GM19463 (cell line): ENCODE results near the gene HCK.

Experiments used
- ATAC-seq: cut with Tn5 transposase; IDR thresholded peaks from one replicate; pipeline ENCODE4 v1.9.1; 2021; ENCODE audit warnings: mild to moderate bottlenecking, moderate library complexity; ENCODE audit not compliant: unreplicated experiment

HCK gene

DNA sequence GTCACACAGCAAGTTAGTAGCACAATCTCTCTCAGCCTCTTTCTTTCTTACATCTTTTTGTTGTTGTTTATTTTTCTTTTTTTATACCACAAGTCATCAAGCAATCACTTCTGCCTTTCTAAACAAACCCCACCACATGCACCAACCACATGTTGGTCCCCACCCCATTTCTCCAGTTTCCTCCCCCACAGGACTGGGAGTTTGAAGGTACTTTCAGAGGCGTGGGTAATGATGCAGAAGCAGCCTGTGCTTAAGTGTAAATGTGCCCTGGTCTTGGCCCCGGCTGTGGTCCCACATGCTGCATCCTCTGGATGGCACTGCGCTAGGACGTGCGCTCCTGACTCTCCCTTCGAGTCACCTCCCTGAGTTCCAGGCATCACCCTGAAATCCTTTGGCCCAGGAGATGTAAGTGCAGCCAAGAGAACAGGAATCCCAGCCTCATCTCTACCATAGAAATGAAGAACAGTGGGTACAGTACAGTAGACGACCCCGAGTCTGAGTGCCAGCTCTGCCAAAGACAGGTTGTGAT, 5.7 kb downstream of the HCK start:
- no peak for ATAC-seq

DNA sequence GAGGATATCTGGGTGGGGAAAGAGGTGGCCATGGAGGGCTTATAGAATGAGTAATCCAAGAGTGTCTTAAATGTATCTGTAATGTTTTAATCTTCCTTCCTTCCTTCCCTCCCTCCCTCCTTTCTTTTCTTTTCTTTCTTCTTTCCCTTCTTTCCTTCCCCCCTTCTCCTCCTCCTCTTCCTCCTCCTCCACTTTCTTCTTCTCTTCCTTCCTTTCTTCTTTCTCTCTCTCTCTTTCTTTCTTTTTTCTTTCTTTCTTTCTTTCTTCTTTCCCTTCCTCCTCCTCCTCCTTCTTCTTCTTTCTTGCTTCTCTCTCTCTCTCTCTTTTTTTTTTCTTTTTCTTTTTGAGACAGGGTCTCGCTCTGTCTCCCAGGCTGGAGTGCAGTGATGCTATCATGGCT, 7.1 kb downstream of the HCK start:
- ATAC-seq, result no peak

DNA sequence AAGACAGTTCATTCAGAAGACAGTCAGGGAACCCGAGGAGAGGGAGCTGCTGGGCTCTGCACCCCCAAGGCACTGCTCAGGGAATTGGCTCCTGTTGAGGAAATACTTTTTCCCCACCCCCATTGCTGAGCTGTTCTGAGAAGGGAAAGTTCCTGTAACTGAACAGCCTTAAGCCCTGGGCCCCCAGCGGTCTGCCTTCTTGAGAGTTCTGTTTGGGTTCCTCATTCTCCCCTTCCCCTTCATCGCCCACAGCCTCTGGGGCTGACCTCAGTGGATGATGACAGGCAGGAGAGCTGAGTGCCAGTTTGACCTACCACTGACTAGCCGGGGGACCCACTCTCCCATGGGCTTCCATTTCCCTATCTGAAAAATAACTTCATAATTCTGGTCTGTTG, 10.7 kb downstream of the HCK start:
- ATAC-seq, result no peak

DNA sequence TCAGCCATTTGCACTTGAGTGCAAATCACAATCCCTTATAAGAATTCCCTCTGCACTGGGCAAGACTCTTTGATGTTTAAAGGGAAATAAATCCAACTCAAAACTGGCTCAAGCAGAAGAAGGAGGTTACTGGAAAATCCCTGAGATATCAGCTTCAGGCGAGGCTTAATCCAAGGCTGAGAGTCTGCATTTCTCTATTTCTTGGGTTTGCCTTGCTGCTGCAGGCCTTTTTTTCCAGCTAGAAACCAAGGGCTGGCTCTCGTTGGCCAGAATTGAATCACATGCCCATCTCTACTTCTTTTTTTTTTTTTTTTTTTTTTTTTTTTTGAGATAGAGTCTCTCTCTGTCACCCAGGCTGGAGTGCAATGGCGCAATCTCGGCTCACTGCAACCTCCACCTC, 11.7 kb downstream of the HCK start:
- no peak for ATAC-seq

DNA sequence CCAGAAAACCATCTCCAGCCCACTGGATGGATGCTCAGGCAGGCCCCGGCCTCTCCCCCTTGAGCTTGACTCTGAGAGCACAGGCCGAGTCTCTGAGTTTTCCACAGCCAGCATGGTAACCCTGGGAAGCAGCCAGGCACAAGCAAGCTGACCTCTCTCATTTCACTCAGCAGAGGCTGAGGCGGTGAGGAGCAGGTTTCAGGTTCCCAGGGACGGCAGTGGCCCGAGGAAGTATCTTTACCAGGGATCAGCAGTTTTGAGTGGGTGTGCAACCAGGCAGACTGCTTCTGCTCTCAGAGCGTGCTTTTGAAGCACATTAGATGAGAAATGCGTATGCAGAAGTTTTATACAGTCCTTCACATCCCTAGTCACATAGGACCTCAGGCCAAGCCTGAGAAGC, 12.6 kb downstream of the HCK start:
- no peak for ATAC-seq

DNA sequence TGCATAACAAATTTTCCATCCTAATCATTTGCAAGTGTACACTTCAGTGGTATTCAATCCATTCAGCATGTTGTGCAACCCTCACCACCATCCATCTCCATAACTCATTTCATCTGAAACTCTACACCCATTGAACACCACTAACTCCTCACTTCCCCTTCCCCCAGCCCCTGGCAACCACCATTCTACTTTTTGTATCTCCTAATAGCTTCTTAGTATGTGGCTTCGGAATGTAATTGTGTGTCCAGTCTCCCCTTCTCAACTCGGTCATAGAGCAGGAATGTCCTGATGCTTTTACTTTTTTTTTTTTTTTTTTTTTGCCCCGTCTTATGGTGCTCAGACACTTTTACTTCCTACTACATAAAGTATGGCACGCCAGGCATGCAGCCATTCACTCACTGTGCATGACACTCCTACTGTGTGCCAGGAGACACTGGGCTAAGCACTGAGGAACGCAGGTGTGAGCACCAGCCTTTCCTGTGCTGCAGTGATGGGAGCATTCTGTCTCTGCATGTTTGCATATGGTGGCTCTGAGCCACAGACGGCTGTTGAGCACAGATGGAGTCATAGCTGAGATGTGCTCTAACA, 15.3 kb downstream of the HCK start:
- ATAC-seq, result no peak

DNA sequence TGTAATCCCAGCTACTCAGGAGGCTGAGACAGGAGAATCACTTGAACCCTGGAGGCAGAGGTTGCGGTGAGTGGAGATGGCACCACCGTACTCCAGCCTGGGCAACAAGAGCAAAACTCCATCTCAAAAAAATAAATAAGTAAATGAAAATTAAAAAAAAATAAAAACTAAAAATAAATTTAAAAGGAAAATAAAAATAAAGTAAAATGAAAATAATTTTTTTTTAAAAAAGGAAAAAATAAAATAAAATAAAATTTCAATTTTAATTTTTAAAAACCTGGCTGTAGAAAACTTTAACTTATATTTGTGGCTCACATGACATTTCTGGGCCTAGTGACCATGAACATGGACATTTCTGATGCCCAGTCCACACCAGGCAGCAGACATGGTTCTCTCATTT, 16.1 kb downstream of the HCK start:
- ATAC-seq, result no peak

DNA sequence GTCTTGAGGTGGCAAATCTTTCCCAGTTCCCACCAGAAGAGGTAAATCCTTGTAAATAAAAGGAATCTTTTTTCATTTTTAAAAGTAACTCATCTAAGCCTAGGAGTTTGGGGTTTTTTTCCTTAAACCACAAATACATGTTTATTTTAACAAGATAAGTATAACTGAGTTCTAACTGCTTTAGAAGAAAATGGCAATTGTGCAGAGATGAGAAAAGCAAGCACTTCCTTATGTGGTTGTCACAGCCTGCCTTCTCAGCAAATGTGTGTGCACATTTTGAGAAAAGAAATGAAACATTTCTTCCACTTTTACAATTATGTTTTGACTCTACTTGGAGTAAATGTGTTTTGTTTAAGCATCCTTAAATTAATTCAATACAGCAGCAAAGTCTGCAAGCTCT, 17.7 kb downstream of the HCK start:
- no peak for ATAC-seq

DNA sequence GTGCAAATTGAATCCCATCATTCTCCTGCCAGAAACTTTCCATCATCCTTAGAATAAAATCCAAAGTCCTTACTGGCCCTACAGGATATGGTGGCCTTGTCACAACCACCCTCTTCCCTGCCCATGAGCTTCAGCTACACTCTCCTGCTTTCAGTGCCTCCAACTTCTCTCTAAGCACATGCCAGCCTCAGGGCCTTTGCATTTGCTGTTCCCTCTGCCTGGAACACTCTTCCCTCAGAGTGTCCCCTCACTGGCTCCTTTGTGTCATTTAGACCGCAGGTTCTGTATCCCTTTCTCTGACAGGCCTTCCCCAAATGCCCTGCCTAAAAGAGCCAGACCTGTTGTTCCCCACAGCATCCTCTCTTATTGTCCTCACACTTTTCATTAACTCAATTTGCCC, 18.2 kb downstream of the HCK start:
- ATAC-seq, result no peak

DNA sequence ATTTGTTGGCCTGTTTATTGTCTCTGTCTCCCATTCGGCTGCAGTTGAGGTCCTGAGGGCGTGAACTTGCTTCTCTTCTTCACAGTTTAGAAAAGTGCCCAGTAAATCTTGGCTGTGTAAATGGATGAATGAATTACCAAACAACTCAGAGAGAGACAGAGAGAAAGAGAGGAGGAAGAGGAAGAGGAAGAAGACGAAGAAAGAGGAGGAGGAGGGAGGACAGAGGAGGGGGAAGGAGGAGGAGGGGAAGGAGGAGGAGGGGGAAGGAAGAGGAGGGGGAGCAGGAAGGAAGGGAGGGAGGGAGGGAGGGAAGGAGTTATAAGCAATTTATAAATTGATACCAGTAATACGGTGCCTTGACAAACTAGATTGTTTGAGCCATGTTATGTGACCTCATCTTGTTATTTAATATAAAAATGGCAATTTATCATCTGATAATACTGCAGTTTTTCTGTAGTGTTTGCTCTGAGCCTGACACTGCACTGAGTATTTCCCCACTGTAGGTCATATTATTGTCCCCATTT, 18.7 kb downstream of the HCK start:
- ATAC-seq, result no peak

DNA sequence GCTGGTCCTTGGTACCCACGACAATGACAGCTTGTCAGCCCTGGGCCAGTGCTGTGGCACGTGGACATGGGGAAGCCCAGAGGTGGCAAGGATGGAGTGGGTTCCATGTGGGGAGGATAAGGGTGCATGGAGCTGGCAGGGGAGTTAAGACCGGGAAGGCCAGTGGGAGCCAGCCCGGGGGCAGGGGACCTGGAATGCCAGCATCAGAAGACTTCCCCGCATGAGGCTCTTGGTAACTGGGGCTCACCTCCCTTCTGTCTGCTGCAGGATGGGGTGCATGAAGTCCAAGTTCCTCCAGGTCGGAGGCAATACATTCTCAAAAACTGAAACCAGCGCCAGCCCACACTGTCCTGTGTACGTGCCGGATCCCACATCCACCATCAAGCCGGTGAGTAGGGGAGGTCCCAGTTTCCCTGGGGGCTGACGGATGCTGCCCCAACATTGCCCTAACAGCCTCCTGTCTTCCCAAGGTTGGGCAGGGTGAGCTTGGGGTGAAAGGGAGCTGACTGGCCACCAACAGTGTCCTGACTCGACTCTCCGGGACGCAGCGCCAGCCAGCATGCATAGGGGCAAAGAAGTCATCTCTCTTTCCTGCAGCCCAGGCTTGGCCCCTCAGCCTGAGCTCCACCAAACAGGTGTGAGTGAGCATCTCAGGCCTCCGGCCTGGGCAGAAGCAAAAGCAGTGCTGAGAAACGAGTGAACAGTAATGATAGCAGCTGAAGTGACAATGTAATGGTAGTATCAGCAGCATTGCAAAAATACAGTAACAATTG, 19.5 kb downstream of the HCK start:
- no peak for ATAC-seq

DNA sequence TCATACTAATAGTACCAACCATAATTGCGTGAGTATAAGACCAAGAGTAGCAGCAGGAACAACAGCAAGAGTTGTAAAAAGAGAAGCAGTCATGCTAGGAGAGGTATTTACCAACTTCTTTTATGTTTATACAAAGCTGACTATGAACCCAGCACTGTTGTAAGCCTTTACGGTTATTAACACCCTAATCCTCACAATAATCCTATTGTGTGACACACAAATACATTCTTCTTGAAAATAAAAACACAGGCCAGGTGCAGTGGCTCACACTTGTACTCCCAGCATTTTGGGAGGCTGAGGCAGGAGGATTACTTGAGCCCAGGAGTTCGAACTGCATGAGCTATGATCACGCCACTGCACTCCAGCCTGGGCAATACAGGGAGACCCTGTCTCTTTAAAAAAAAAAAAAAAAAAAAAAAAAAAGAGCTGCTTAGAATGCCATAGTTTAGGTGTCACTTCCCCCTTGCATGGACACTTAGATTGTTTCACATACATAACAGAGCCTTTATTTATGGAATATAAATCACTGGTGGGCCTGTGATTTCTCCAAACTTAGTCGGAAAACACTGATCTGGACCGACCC, 20.2 kb downstream of the HCK start:
- no peak for ATAC-seq

DNA sequence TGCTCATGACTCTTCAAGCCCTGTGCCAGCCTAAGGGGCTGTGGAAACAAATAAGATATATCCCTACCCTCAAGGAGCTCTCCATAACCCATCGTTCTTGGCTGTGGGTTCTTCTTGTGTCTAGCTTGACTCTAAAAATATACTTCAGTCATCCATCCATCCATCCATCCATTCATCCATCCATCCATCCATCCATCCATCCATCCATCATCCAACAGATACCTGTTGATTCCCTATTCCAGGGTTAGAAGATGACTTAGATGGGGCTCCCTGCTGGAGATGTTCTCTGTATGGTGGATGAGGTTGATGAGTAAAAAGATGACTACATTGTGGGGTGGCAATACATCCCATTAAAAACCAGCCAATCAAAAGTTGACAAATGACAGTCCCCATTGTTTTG, 23.5 kb downstream of the HCK start:
- no peak for ATAC-seq

DNA sequence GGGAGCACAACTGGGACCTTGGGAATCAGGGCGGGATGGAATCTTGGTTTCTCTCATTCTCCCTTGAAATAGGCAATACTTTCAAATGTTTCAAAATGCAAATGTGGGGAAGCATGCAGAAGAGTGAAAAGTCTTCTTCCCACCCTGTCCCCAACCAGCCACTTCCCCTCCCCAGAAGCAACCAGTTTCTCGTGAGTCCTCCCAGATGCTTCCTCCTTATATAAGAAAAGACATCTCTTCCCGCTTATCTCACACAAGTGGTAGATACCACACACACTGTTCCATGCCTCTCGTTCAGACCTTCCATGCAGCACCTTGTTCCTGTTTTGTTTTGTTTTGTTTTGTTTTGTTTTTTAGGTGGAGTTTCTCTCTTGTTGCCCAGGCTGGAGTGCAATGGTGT, 25.1 kb downstream of the HCK start:
- no peak for ATAC-seq

DNA sequence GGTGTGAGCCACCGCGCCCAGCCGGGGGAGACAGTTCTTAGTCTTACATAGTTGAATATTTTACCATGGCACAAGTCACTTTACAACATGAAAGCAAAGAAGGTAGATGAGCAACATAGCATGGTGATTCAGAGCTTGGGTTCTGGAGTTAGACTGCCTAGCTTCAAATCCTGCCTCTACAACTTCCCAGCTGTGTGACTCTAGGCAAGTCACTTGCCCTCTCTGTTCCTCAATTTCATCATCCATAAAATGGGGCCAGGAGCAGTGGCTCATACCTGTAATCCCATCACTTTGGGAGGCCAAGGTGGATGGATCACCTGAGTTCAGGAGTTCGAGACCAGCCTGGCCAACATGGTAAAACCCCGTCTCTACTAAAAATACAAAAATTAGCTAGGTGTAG, 26.3 kb downstream of the HCK start:
- ATAC-seq, result no peak

DNA sequence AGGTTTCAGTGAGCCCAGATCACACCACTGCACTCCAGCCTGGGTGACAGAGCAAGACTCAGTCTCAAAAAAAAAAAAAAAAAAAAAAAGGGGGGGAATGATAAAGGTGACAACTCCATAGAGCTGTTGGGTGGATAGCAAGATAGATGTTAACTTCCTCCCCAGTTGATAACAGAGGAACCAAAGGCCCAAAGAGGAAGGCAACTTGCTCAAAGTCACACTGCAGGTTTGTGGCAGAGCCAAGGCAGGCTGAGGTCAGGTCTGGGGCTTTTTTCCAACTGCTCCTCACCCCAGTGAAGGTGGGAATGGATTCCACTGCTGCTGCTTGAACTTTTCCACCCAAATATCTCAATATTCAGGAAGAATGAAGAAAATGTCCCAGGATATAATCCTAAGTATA, 26.7 kb downstream of the HCK start:
- no peak for ATAC-seq

DNA sequence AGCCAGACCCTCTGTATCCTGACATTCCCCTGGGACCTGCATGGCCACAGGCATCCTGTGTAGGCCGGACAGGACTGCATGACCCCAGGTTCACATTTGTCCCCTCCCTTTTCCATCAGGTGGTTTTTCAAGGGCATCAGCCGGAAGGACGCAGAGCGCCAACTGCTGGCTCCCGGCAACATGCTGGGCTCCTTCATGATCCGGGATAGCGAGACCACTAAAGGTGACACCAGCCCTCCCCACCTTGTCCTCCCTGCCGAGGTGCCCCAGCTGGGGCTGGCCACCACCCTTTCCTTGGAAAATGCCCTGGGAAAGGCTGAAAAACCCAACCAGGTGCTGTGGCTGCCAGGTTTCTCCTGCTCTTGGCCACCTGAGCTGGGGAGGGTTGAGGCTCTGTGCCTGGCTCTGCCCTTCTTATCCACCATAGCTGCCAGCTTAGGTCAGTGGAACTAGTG, 27.6 kb downstream of the HCK start:
- ATAC-seq, result no peak

DNA sequence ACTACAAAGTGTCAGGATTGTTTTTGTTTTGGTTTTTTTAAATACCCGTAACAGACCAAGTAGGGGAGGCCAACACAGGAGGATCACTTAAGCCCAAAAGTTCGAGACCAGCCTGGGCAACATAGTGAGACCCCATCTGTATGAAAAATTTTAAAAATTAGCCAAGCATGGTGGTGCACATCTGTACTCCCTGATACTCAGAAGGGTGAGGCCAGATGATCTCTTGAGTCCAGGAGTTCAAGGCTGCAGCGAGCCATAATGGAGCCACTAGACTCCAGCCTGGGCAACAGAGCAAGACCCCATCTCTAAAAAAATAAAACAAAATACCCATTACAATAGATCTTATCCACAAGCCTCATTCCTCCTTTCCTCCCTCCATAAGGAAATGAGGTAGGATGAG, 28.7 kb downstream of the HCK start:
- ATAC-seq, result no peak

DNA sequence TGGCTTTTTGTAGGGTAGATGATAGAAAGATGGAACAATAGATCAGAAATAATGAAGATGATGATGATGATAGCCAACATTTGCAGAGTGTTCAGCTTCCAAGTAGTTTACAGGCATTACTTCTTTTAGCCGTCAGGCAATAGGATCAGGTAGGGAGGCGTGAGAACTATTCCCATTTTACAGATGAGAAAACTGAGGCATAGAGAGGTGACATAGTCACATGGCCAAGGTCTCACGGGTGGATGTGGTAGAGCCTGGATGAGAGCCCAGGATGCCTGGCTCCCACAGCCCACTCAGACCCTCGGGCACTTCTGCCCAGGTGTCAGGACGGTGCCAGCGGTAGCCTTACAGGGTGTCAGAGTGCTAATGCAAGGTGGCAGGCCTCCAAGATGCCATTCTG, 31.4 kb downstream of the HCK start:
- ATAC-seq, result no peak

DNA sequence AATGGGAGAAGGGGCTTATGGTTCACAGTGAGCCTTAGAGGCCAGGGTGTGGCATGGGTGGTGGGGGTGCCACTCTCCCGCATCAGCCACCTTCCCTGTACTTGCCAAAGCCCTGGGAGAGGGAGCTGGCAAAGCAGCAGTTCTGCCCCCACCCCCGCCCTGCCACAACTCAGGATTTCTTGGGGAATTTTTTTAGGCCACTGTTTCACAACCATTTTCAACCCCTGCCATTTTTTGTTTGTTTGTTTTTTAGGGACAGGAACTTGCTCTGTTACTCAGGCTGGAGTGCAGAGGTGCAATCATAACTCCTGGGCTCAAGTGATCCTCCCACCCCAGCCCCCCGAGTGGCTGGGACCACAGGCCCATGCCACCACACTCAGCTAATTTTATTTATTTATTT, 35.0 kb downstream of the HCK start:
- no peak for ATAC-seq

DNA sequence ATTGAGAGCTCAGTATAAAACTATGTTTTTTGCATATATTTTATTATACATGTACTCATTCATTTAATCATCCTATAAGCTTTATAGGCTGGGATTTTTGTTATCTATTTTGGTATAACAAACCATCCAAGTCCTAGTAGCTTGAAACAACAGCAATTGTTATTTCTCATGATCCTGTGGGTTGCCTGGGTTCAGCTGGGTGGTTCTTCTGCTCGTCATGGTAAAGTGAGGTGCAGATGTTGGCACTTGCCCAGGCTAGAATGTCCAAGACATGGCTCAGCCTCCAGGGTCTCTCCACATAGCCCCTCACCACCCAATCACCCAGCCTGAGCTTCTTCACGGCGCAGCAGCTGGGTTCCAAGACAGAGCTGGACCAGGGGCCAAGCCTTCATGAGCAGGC, 36.7 kb downstream of the HCK start:
- ATAC-seq, result no peak
